Measurements from ENCODE around the gene SEC61G.

Gene SEC61G

DNA sequence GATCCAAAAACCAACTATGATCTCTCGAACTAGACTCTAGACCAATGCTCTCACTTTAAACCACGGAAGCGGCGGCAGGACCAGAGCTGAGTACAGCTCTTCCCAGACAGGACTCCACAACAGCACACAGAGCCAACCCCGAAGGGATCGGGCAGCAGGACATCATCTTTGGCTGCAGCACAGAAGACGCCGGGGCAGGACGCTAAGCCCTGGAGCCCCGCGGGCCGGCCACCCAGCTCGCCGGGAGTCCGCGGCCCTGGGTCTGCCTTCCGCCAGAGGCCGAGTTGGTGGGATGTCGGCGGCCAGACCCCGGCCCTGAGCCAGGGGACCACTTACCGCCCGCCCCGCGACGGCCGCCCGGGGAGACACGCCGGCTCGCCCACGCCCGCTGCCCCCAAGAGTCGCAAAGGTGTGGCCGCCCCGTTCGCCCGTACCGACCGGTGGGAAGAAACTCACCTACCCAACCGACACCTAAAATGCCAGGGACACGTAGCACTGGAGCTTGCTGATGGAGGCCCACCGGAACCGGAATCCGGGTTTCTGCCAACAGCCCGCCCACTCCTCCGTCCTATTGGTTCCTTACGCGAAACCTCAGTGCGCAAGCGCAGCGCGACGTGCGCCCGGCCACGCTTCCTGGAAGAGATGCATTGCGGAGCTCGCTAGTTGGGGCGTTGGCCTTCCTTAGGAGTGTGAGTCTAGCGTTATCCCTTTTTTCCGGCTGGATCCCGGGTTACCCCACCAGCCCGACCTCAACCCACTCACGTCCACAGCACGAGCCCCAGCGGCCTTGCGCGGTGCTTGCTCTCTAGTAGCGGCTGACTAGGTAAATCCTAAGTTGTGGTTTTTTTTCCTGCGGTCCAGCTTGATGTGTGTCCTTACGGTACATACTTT, at the start of gene SEC61G:
Gene SEC61G (minus strand): TSS at position 510 of the 891 bp plus-strand sequence. CDS start 1,623 bp downstream, outside the sequence.
- peak; percentile 85 for FAIRE-seq

- FAIRE-seq, result no peak
These were observed 43.8 kb upstream of the SEC61G start for GRCh38 chr7:54802841-54803240.

DNA sequence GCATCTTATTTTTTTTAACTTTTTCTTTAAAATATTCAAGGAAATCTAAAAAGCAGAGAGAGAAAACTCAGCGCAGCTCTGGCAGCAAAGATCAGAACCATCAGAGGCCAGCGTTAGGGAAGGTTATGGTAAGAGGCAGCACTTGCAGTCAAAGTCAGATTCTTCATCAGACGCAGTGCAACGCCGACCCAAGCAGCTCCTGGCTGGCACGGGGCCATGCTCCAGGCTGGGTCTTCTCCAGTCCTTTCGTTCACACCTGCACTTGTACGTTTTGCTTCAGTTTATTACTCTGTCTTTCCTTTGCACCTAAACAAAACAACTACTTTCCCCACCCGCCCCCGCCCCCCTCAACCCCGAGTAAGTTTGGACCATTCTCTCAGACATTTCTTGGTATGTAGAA, 43.1 kb upstream of the SEC61G start:
- no peak for FAIRE-seq

DNA sequence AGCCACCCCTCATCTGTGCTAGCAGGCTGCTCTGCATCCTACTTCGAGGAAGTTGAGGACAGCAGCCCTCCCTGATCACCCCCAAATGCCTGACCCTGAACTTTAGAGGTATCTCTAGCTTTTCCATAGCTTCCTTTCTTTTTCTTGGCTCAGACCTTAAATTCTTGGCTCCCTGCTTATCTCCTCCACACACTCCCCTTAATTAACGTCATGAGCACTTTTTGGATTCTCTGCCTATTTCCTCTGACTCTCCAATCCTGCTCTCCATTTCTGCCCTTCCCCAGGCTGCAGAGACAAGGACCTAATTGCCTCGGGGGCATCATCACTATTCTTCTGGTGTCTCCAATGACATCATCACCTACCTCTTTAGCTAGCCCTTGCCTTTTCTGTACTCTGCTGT, 40.8 kb upstream of the SEC61G start:
- no peak for FAIRE-seq

DNA sequence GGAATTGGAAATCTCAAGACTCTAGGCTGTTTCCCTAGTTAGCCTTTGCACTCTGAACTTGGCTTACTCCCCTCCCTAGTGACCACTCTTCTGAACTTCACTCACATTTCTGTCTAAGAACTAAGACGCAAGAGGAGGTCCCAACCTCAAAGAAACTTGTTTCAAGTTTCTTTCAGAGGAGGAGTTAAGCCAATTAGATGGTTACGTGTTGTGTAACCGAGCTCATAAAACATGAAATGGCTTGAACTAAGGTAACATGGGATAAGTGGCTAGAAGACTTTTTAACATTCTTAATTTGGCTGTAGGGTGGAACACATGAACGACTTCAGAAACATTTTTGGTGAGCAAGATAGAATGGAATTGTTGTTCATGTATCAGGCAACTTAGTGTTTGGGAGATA, 39.5 kb upstream of the SEC61G start:
- FAIRE-seq, result no peak

DNA sequence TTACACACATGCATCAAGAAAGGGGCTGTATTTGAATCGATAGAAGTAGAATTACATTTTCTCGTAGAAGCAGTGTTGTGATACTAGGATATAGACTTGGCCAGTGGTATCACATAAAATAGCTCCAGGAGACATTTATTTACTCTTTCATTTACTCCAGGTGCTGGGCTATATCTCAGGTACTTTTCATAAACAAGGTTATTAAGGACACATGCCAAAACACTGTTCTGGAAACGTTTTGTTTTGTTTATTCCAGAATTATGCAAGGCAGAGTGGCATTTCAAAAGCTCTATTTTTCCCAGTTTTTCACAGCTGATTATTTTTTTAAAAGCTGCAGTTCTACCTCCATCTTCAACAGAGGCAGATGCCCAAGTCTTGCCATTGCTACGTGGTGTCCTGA, 37.8 kb upstream of the SEC61G start:
- FAIRE-seq, result no peak

GRCh38 chr7:54796150-54796549, 37.1 kb upstream of the SEC61G start:
- FAIRE-seq, result no peak

DNA sequence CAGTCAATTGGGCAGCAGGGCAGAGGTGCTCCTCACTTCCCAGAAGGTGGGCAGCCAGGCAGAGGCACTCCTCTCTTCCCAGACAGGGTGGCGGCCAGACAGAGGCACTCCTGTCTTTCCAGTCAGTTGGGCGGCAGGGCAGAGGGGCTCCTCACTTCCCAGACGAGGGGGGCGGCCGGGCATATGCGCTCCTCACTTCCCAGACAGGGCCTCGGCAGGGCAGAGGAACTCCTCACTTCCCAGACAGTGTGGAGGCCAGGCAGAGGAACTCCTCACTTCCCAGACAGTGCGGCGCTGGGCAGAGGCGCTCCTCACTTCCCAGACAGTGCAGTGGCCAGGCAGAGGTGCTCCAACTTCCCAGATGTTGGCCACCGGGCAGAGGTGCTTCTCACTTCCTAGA, 33.4 kb upstream of the SEC61G start:
- no peak for FAIRE-seq

GRCh38 chr7:54788664-54789063, 29.7 kb upstream of the SEC61G start:
- no peak for FAIRE-seq

DNA sequence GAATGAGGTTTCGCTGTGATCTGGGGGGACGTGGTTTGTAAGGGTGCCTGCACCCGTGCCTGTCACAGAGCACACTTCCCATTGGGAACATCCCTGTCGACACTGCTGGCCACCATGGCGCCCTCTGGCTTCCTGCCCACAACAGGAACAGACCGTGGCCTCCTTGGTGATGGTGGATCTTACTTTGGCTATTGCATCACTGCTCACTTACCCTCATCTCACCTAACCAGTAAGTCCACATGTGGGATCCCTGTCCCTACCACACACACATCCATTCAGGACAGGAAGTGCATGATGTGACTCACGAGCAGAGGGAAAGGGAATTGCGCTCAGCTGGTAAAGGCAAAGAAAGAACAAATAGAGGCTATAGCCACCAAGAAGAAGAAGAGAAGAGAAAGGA, 26.2 kb upstream of the SEC61G start:
- FAIRE-seq, result no peak

- FAIRE-seq, result no peak
These were observed 24.9 kb upstream of the SEC61G start for GRCh38 chr7:54783952-54784351.

GRCh38 chr7:54782829-54783228, 23.8 kb upstream of the SEC61G start:
- no peak for FAIRE-seq

GRCh38 chr7:54782314-54782713, 23.3 kb upstream of the SEC61G start:
- FAIRE-seq, result no peak

GRCh38 chr7:54781134-54781920, 22.3 kb upstream of the SEC61G start:
- FAIRE-seq, result no peak

DNA sequence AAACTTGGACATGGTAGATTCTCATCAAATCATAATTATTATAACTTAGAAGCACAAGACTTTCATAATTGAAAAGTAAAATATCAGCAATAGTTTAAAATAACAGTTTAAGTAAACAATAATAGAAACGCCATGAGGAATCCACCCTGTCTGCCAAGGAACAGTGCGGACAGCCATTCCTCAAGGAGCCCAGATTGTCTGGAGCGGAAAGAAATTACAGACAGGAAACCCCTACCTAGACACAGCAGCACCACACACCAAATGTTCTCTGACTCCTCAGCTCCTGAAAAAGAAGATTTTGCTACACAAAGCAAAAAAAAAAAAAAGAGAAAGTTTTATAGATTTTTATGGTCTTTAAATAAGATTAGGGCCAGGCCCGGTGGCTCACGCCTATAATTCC, 21.5 kb upstream of the SEC61G start:
- FAIRE-seq, result no peak

DNA sequence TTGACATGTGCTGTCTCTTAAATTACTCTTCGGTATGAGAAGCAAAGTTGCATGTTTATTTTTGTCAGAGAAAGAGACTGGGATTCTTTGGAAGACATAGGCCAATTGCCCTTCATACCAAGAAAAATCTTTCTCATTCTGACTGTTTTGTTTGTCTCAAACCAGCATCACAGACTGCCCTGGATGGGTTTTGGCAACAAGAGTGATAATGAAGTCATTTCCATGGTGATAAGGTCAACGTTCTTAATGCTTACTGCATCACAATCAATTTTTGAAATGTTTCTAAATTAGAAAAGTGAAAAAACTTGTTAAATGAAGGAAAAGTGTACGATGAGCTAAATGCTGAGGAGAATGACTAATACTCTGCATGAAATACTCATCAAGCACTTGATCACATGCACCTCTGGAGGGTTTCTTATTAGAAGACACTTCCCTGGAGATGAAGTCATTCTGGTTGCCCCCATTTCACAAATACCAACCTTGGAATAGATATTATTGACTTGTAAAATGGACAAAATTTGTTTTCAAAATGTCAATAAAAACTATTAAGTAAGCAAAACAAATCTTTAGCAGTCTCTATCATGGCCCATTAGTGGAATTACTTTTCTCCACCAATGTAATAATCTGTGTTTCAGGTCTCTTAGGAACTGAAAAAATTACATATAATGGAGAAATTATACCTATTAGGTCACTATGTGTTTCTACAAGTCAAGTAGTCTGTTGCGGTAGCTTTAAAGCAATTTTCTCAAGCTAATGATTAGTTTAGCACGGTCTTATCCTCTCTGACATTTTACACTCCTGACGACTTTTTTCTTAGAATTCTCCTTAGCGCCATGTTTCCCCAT, 19.9 kb upstream of the SEC61G start:
- FAIRE-seq, result no peak

- no peak for FAIRE-seq
These were observed 19.2 kb upstream of the SEC61G start for GRCh38 chr7:54778166-54778565.

DNA sequence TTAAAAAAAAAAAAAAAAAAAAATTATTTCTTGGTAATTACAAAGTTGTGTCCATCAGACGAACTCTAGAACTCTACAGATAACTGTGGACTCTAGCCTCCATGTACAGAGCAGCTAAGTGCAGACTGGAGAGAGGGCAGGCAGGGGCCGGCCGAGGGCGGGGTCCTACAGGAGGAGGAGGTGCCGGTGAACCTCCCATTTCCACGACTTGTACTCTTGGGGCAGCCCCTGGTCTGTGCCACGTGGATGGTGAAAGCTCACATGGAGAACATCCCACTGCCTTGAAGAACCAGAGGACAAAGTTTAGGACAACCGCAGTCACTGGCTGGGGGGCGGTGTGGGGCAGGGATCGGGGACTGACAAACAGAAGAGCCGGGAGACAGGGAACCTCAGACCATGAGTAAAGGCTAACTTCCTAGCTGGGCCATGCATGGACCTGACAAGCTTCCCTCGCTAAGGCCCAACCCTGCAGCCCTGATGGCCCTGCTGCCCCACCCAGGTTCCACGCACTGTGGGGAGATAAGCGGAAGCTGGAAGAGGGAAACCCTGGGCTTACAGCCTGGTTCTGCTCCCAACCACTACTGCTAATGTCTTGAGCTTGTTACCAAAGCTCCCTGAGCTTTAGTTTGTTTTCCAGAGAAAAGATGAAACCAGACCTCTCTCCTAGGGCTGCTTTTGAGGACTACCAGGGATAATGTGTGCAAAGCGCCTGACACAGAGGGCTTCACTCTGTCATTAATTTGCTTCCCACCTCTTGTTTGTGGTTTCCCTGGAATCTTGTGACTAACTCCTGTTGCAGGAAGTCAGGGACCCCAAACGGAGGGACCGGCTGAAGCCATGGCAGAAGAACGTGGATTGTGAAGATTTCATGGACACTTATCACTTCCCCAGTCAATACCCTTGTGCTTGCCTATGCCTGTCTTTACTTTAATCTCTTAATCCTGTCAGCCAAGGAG, 16.1 kb upstream of the SEC61G start:
- FAIRE-seq, result no peak

GRCh38 chr7:54773472-54774399, 14.7 kb upstream of the SEC61G start:
- peak; percentile 19 for FAIRE-seq

DNA sequence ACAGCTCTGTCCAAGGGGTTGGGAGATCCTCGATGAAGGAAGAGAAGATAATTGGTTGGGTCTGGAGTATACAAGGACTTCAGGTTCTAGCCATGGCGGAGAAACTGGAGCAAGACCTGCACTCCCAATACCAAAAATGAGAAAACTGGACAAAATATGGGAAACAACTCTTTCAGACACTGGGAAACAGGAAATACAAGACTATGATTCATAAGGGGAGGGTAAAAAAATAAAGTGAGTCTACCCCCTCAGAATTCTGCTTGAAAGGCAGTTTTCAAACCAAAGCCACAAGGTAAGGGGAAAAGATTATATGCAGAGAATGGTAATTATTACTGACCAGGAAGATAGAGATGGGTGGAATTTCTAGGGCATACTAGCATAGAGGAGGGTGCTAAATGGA, 10.2 kb upstream of the SEC61G start:
- FAIRE-seq, result no peak

DNA sequence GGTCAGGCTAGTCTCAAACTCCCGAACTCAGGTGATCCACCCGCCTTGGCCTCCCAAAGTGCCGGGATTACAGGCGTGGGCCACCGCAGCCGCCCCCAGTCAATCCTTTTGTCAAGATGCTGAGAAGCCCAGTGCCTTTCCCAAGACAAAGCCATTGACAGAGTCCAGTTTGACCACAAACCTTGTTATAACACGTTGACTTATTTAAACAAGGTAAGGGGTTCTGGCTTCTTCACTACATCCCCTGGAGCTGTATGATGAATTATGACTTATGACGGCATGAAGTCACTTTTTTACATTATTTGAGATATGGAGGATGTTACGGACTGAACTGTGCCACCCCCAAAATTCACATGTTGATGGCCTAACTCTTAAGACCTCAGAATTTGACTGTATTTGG, 5.8 kb upstream of the SEC61G start:
- FAIRE-seq, result no peak

Measured in A204.1 (cell line).